ENCODE measurements around the gene VAV2. TPM values are rescaled to one million over a fixed set of nuclear protein-coding genes. Genes with fewer than 3 reads are reported as not detected.

VAV2 gene
- total RNA-seq, 2 experiments from 2014 or later = 11.0 to 27.8 TPM

GRCh38 chr9:133813749-133814585 is 178.2 kb downstream of the VAV2 start:
- H3K79me2 ChIP-seq (ENCODE audit: insufficient read depth, low read depth, low read length) = no peaks in the 10 kb centered on the region
- H4K20me1 ChIP-seq (ENCODE audit: insufficient read depth, low read length) = no peaks in the 10 kb centered on the region
- ChIA-PET POLR2A (no interaction called here), CTCF (ENCODE audit: unreplicated experiment) (no interaction called here)
- H3K9me3 ChIP-seq (ENCODE audit: low read length) = no peaks in the 10 kb centered on the region
- H3K27ac ChIP-seq (ENCODE audit: low read depth, low read length, poor library complexity, severe bottlenecking) = no peak overlapping the region
- intact Hi-C loops (cut with micrococcal nuclease; ENCODE audit: unreplicated experiment) = no loop called here
- no TSS peak for BruUV-seq (replicated peaks)
- H2AFZ ChIP-seq (ENCODE audit: low read length) = no peak overlapping the region
- H3K4me1 ChIP-seq (ENCODE audit: insufficient read depth, low read length, poor library complexity, severe bottlenecking) = no peaks in the 10 kb centered on the region
- no peaks in the 10 kb centered on the region for H3K36me3 ChIP-seq (ENCODE audit: insufficient read depth, low read length)
- TF ChIP-seq CTCF (conservative IDR thresholded peaks at IDR 0.05; ENCODE audit: low read length) = no peak
- TF ChIP-seq EZH2phosphoT487 (IDR thresholded peaks at IDR 0.05; ENCODE audit: borderline replicate concordance, low read depth, low read length) = no peak
- H3K4me3 ChIP-seq (ENCODE audit: low read depth, low read length, poor library complexity, severe bottlenecking) = no peak overlapping the region
- no peak overlapping the region for H3K4me2 ChIP-seq (ENCODE audit: low read length)
- no peak for DNase-seq (ENCODE audit: low spot score)
- no peaks in the 10 kb centered on the region for H3K9me2 ChIP-seq (ENCODE audit: insufficient read depth, low read length)

GRCh38 chr9:133812941-133813748 is 179.0 kb downstream of the VAV2 start:
- Histone ChIP-seq H3K4me1 (ENCODE audit: insufficient read depth, low read length, poor library complexity, severe bottlenecking) (no peaks in the 10 kb centered on the region), H3K9me3 (ENCODE audit: low read length) (no peaks in the 10 kb centered on the region), H3K36me3 (ENCODE audit: insufficient read depth, low read length) (no peaks in the 10 kb centered on the region), H3K4me3 (ENCODE audit: low read depth, low read length, poor library complexity, severe bottlenecking) (no peak overlapping the region), H3K4me2 (ENCODE audit: low read length) (no peak overlapping the region), H2AFZ (ENCODE audit: low read length) (no peak overlapping the region), H3K9me2 (ENCODE audit: insufficient read depth, low read length) (no peaks in the 10 kb centered on the region), H4K20me1 (ENCODE audit: insufficient read depth, low read length) (no peaks in the 10 kb centered on the region), H3K79me2 (ENCODE audit: insufficient read depth, low read depth, low read length) (no peaks in the 10 kb centered on the region), H3K27ac (ENCODE audit: low read depth, low read length, poor library complexity, severe bottlenecking) (no peak overlapping the region)
- intact Hi-C loops (cut with micrococcal nuclease; ENCODE audit: unreplicated experiment) = no loop called here
- no peak for DNase-seq (ENCODE audit: low spot score)
- no peak for TF ChIP-seq EZH2phosphoT487 (IDR thresholded peaks at IDR 0.05; ENCODE audit: borderline replicate concordance, low read depth, low read length)
- no peak for TF ChIP-seq CTCF (conservative IDR thresholded peaks at IDR 0.05; ENCODE audit: low read length)
- POLR2A ChIA-PET = no interaction called here
- no TSS peak for BruUV-seq (replicated peaks)
- CTCF ChIA-PET (ENCODE audit: unreplicated experiment) = no interaction called here
